ENCODE data around the gene TDRD1. TPM values are rescaled to one million over a fixed set of nuclear protein-coding genes. Genes with fewer than 3 reads are reported as not detected.

Gene TDRD1
- total and polyA plus RNA-seq, 8 donors: 0.08 to 1.8 (median 0.65) TPM

GRCh38 chr10:114206902-114207301 is 27.7 kb downstream of the TDRD1 start:
- WGBS, 2 donors: 61 to 64% methylated on average over 2 of the region's 2 CpGs
- DNase-seq (no peak), ATAC-seq (peak in 1 of 4 donors; percentile 25), FAIRE-seq (no peak)
- no peaks in the 10 kb centered on the region for H3K4me1 ChIP-seq
- H3K27me3 ChIP-seq: no peaks in the 10 kb centered on the region
- no peak for TF ChIP-seq CTCF (IDR thresholded peaks at IDR 0.05)
- intact Hi-C loops (cut with DNase I): no loop called here
- H3K36me3 ChIP-seq: no peaks in the 10 kb centered on the region
- no peak overlapping the region for H3K4me3 ChIP-seq
- no peaks in the 10 kb centered on the region for H3K9me3 ChIP-seq
- no peak overlapping the region for H3K27ac ChIP-seq

GRCh38 chr10:114207349-114207748 is 28.2 kb downstream of the TDRD1 start:
- H3K4me3 ChIP-seq: no peak overlapping the region
- no peaks in the 10 kb centered on the region for H3K4me1 ChIP-seq
- H3K27me3 ChIP-seq: no peaks in the 10 kb centered on the region
- no peak for FAIRE-seq
- ATAC-seq: no peak
- H3K9me3 ChIP-seq: no peaks in the 10 kb centered on the region
- WGBS, 2 donors: 88 to 93% methylated on average over 1 of the region's 1 CpG
- no peak overlapping the region for H3K27ac ChIP-seq
- no peaks in the 10 kb centered on the region for H3K36me3 ChIP-seq
- TF ChIP-seq CTCF (IDR thresholded peaks at IDR 0.05): no peak
- no peak for DNase-seq
- intact Hi-C loops (cut with DNase I): no loop called here

GRCh38 chr10:114208351-114208750 is 29.2 kb downstream of the TDRD1 start:
- 95 to 100% methylated on average over 2 of the region's 2 CpGs for WGBS, 2 donors
- intact Hi-C loops (cut with DNase I): no loop called here
- peak in 1 of 4 donors; percentile 24 for ATAC-seq
- H3K4me3 ChIP-seq: no peak overlapping the region
- H3K36me3 ChIP-seq: no peaks in the 10 kb centered on the region
- TF ChIP-seq CTCF (IDR thresholded peaks at IDR 0.05): no peak
- no peaks in the 10 kb centered on the region for H3K9me3 ChIP-seq
- H3K4me1 ChIP-seq: no peaks in the 10 kb centered on the region
- no peak for DNase-seq
- H3K27me3 ChIP-seq: no peaks in the 10 kb centered on the region
- H3K27ac ChIP-seq: no peak overlapping the region
- no peak for FAIRE-seq

DNA sequence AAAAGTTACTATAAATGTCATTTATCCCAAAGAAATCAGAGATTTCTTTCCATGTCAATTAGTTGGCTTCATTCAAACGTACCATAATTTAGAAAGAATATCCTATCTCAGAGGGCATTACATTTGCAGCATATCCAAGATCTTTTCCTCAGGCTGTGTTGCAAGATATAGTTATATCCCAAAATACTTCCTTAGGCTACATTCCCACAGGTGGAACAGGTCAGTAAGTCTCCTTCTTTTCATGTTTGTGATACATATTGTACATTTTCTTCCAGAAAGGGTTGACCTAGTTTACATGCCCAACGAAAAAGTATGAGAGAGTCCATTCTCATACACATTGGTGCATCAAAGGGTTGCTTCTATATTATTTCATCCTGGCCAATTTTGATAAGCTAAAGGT is 33.0 kb downstream of the TDRD1 start:
- Histone ChIP-seq H3K27me3 (no peaks in the 10 kb centered on the region), H3K4me3 (no peak overlapping the region), H3K36me3 (no peaks in the 10 kb centered on the region), H3K9me3 (no peaks in the 10 kb centered on the region), H3K4me1 (no peaks in the 10 kb centered on the region), H3K27ac (no peak overlapping the region)
- DNase-seq (no peak), ATAC-seq (no peak), FAIRE-seq (no peak)
- TF ChIP-seq CTCF (IDR thresholded peaks at IDR 0.05): no peak
- intact Hi-C loops (cut with DNase I): no loop called here
- 72 to 75% methylated on average over 2 of the region's 2 CpGs for WGBS, 2 donors

GRCh38 chr10:114215033-114215432 is 35.9 kb downstream of the TDRD1 start:
- Histone ChIP-seq H3K27ac (no peak overlapping the region), H3K27me3 (no peaks in the 10 kb centered on the region), H3K4me1 (no peaks in the 10 kb centered on the region), H3K4me3 (no peak overlapping the region), H3K36me3 (no peaks in the 10 kb centered on the region), H3K9me3 (no peaks in the 10 kb centered on the region)
- intact Hi-C loops (cut with DNase I): no loop called here
- no peak for ATAC-seq
- 83 to 85% methylated on average over 1 of the region's 1 CpG for WGBS, 2 donors
- no peak for FAIRE-seq
- no peak for DNase-seq
- no peak for TF ChIP-seq CTCF (IDR thresholded peaks at IDR 0.05)

Data from pancreas (tissue), 10 donors.